Left lung (tissue), 10 donors: ENCODE measurements around the gene IKZF1. TPM values are rescaled to one million over a fixed set of nuclear protein-coding genes. Genes with fewer than 3 reads are reported as not detected.

Source experiments
- ATAC-seq: fragments of 200-7000 bp; cut with Tn5 transposase; one replicate; pipeline ENCODE4 v1.9.1; 2020; ENCODE audit warnings: moderate library complexity
- DNase-seq, 4 donors: peaks; one replicate each; pipeline ENCODE4 v3.0.0-alpha.2; 2013 to 2020
- H3K27ac ChIP-seq, 2 donors: fragments of 200-600 bp; sonication (generic) in 1 of 2; one replicate each; pipeline versions ENCODE4 v1.5.0 to v1.8.0; 2020 to 2021
- H3K27me3 ChIP-seq, 2 donors: fragments of 200-600 bp; sonication (generic) in 1 of 2; one replicate each; pipeline versions ENCODE4 v1.5.0 to v1.8.0; 2020 to 2021
- H3K36me3 ChIP-seq, 2 donors: fragments of 200-600 bp; sonication (generic) in 1 of 2; one replicate each; pipeline versions ENCODE4 v1.5.0 to v1.8.0; 2020 to 2021
- H3K4me1 ChIP-seq, 2 donors: fragments of 200-600 bp; one replicate each; pipeline ENCODE4 v1.8.0; 2021
- H3K4me3 ChIP-seq, 2 donors: fragments of 200-600 bp; sonication (generic) in 1 of 2; one replicate each; pipeline versions ENCODE4 v1.5.0 to v1.8.0; 2020 to 2021; ENCODE audit warnings: mild to moderate bottlenecking in 1 of 2
- H3K9me3 ChIP-seq, 2 donors: fragments of 200-600 bp; sonication (generic) in 1 of 2; one replicate each; pipeline versions ENCODE4 v1.5.0 to v1.8.0; 2020 to 2021
- CTCF ChIP-seq, 2 donors: fragments of 200-600 bp; sonication (generic) in 1 of 2; IDR thresholded peaks; one replicate each; pipeline versions ENCODE4 v1.5.0 to v1.8.0; 2021; ENCODE audit warnings: antibody characterized with exemption in 2 of 2
- intact Hi-C, 2 donors: fragments of 100-400 bp; cut with DNase I; formaldehyde crosslinking; loops; one replicate each; pipeline versions ENCODE4 v1.11.2 to v1.14.2; 2022
- polyA plus RNA-seq, 6 donors: library from polyadenylated mRNA; unstranded; fragments of 120-200 nt; gene quantifications; one replicate each; pipeline ENCODE4 v1.2.1, GENCODE V29; 2013; ENCODE audit not compliant: insufficient read length in 6 of 6
- total RNA-seq, 2 donors: library from RNA; stranded (reverse); fragmentation: NEBNext Ultra II Directional; extraction: Animal tissue kit (Norgen Biotek cat#: 25700); gene quantifications; one replicate each; pipeline ENCODE4 v1.2.1, GENCODE V29; 2021
- donor health status: DM: no; HTN: yes; CAD: no.
- donor health status: DM: no; HTN: no; CAD: no.

IKZF1 gene
- total and polyA plus RNA-seq, 8 donors: 1.9 to 50.2 (median 2.3) TPM

DNA sequence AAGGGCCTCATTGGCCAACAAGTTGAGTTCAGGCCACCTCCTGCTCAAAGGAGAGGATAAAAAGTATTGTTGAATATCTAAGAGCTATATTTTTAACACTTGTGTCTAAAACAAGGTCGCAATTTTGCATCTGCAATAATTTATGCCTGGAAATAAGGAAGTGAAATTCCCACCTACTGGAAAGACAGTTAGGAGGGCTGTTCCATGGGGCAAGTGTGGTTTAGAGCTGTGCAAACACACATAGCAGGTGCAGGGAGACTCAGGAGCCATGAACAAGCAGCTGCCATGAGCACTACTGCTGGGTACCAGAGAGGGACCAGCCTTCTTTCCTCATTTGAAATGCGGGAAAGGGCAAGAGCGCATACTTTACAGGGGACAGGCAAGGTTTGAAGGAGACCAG lies 35.5 kb upstream of the IKZF1 start:
- Histone ChIP-seq H3K27ac (no peak overlapping the region), H3K9me3 (no peaks in the 10 kb centered on the region), H3K4me1 (peaks cover 0 to 39% of the 10 kb centered on the region in 2 donors), H3K36me3 (no peaks in the 10 kb centered on the region), H3K27me3 (no peaks in the 10 kb centered on the region), H3K4me3 (no peak overlapping the region)
- DNase-seq (no peak), ATAC-seq (no peak)
- intact Hi-C loops: no loop called here
- TF ChIP-seq CTCF (IDR thresholded peaks at IDR 0.05): no peak

DNA sequence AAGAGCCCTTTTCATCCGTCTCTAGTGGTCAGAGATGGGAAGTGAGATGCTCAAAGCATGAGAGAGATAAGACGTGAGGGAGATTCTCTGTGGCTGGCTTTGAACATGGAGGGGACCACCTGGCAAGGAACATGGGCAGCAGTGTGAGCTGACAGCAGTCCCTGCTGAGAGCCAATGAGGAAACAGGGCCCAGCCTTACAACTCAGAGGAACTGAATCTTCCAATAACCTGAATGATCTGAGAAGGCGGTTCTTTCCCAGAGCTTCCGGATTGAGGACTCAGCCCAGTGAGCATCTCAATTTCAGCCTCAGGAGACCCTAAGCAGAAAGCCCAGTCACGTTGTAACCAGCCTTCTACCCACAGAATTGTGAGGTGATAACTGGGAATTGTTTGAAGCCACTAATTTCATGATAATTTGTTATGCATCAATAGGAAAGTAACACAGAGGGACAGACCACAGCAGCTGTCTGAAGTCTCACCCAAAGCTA lies 33.9 kb upstream of the IKZF1 start:
- no peak for ATAC-seq
- intact Hi-C loops: no loop called here
- Histone ChIP-seq H3K4me3 (no peak overlapping the region), H3K27me3 (no peaks in the 10 kb centered on the region), H3K9me3 (no peaks in the 10 kb centered on the region), H3K4me1 (peaks cover 0 to 40% of the 10 kb centered on the region in 2 donors), H3K27ac (no peak overlapping the region), H3K36me3 (no peaks in the 10 kb centered on the region)
- no peak for DNase-seq
- TF ChIP-seq CTCF (IDR thresholded peaks at IDR 0.05): no peak

GRCh38 chr7:50272808-50273207 lies 31.7 kb upstream of the IKZF1 start:
- H3K9me3 ChIP-seq: no peaks in the 10 kb centered on the region
- no peak for TF ChIP-seq CTCF (IDR thresholded peaks at IDR 0.05)
- intact Hi-C loops: no loop called here
- H3K4me1 ChIP-seq: peaks cover 0 to 34% of the 10 kb centered on the region in 2 donors
- H3K27ac ChIP-seq: no peak overlapping the region
- DNase-seq (no peak), ATAC-seq (no peak)
- H3K4me3 ChIP-seq: no peak overlapping the region
- no peaks in the 10 kb centered on the region for H3K27me3 ChIP-seq
- no peaks in the 10 kb centered on the region for H3K36me3 ChIP-seq

- Histone ChIP-seq H3K27me3 (no peaks in the 10 kb centered on the region), H3K4me1 (peaks cover 0 to 29% of the 10 kb centered on the region in 2 donors), H3K9me3 (no peaks in the 10 kb centered on the region), H3K36me3 (no peaks in the 10 kb centered on the region), H3K27ac (no peak overlapping the region), H3K4me3 (no peak overlapping the region)
- no peak for ATAC-seq
- no peak for DNase-seq
- no peak for TF ChIP-seq CTCF (IDR thresholded peaks at IDR 0.05)
- intact Hi-C loops: no loop called here
These were observed 31.2 kb upstream of the IKZF1 start for GRCh38 chr7:50273301-50273700.

- Histone ChIP-seq H3K4me3 (no peak overlapping the region), H3K9me3 (no peaks in the 10 kb centered on the region), H3K27ac (no peak overlapping the region), H3K4me1 (peaks cover 0 to 24% of the 10 kb centered on the region in 2 donors), H3K27me3 (no peaks in the 10 kb centered on the region), H3K36me3 (no peaks in the 10 kb centered on the region)
- DNase-seq (no peak), ATAC-seq (no peak)
- intact Hi-C loops: no loop called here
- no peak for TF ChIP-seq CTCF (IDR thresholded peaks at IDR 0.05)
These were observed 30.6 kb upstream of the IKZF1 start for GRCh38 chr7:50273870-50274269.
